Panc1 (cell line): ENCODE measurements around the gene RIPPLY3.

ENCODE experiments used
- CTCF ChIP-seq: fragments of 450-650 bp; IDR thresholded peaks from 2 replicates; pipeline ENCODE4 v1.5.1; 2017; ENCODE audit warnings: mild to moderate bottlenecking
- REST ChIP-seq, 2 experiments: IDR thresholded peaks; 2 replicates each; pipeline ENCODE4 v1.6.1; 2011 to 2012; ENCODE audit warnings: low read depth in 2 of 2, control low read depth in 1 of 2, low read length in 1 of 2, mild to moderate bottlenecking in 1 of 2, moderate library complexity in 1 of 2; ENCODE audit not compliant: insufficient read depth in 1 of 2

- no peak for TF ChIP-seq CTCF
- no peak for TF ChIP-seq REST (IDR thresholded peaks at IDR 0.05; ENCODE audit: insufficient read depth in 1 of 2, low read depth in 2 of 2, low read length in 1 of 2)
Observed at GRCh38 chr21:36988536-36988935, 18.0 kb upstream of the RIPPLY3 start.
